SU-DHL-6 (cell line): Measurements from ENCODE around the gene MYOM3.

ENCODE experiments used
- H2AFZ ChIP-seq: fragments of 200-600 bp; sonication (generic); 2 replicates; pipeline ENCODE4 v1.6.1; 2014; ENCODE audit warnings: low read depth, mild to moderate bottlenecking, moderate library complexity, mixed read lengths, antibody characterized with exemption, low read length; ENCODE audit not compliant: severe bottlenecking
- H3F3A ChIP-seq: fragments of 200-600 bp; shearing (Covaris generic); 2 replicates; pipeline ENCODE4 v1.6.0; 2016; ENCODE audit warnings: antibody characterized with exemption, mild to moderate bottlenecking; ENCODE audit not compliant: insufficient read depth
- H3K27ac ChIP-seq: fragments of 200-600 bp; sonication (generic); 2 replicates; pipeline ENCODE4 v1.5.1; 2016; ENCODE audit warnings: low read depth, mild to moderate bottlenecking, low read length, moderate library complexity, mixed read lengths
- H3K27me3 ChIP-seq: fragments of 200-600 bp; sonication (generic), shearing (Covaris generic); 2 replicates; pipeline ENCODE4 v1.6.0; 2014; ENCODE audit warnings: mild to moderate bottlenecking, low read length
- H3K36me3 ChIP-seq: fragments of 200-600 bp; sonication (generic); 2 replicates; pipeline ENCODE4 v1.6.1; 2014; ENCODE audit warnings: mild to moderate bottlenecking, low read length, mixed read lengths
- H3K4me2 ChIP-seq: fragments of 300-600, 200-600 bp; shearing (Covaris generic), sonication (generic); 2 replicates; pipeline ENCODE4 v1.6.0; 2014; ENCODE audit warnings: low read length, low read depth, mild to moderate bottlenecking; ENCODE audit not compliant: poor library complexity, severe bottlenecking
- H3K4me3 ChIP-seq: fragments of 200-600 bp; sonication (generic); 2 replicates; pipeline ENCODE4 v1.5.1; 2014; ENCODE audit warnings: antibody characterized with exemption, low read length, mild to moderate bottlenecking, mixed read lengths; ENCODE audit not compliant: insufficient read depth, poor library complexity, severe bottlenecking
- H3K79me2 ChIP-seq: fragments of 200-600 bp; sonication (generic); 2 replicates; pipeline ENCODE4 v1.6.1; 2014; ENCODE audit warnings: mild to moderate bottlenecking, low read length, moderate library complexity; ENCODE audit not compliant: insufficient read depth
- H3K9ac ChIP-seq: fragments of 200-600 bp; sonication (generic); 2 replicates; pipeline ENCODE4 v1.7.0; 2014; ENCODE audit warnings: mild to moderate bottlenecking, low read length
- H3K9me2 ChIP-seq: fragments of 200-600 bp; sonication (generic); replicated peaks from 2 replicates; pipeline ENCODE4 v1.6.1; 2014; ENCODE audit warnings: low read length; ENCODE audit not compliant: insufficient read depth
- H3K9me3 ChIP-seq: fragments of 200-600 bp; sonication (generic); 2 replicates; pipeline ENCODE4 v1.6.1; 2014; ENCODE audit warnings: low read length, mixed read lengths; ENCODE audit not compliant: insufficient read depth
- H4K20me1 ChIP-seq: fragments of 200-600 bp; sonication (generic); 2 replicates; pipeline ENCODE4 v1.6.1; 2014; ENCODE audit warnings: low read depth, mild to moderate bottlenecking, antibody characterized with exemption, low read length, moderate library complexity, mixed read lengths
- CTCF ChIP-seq: fragments of 200-600 bp; sonication (generic); IDR thresholded peaks from one replicate; pipeline ENCODE4 v1.5.1; 2017; ENCODE audit warnings: antibody characterized with exemption, mild to moderate bottlenecking, low read length, moderate library complexity; ENCODE audit not compliant: insufficient read depth, poor library complexity, severe bottlenecking
- EZH2phosphoT487 ChIP-seq: fragments of 200-600 bp; sonication (generic), shearing (Covaris generic); conservative IDR thresholded peaks from 2 replicates; pipeline ENCODE4 v1.6.1; 2018; ENCODE audit warnings: mild to moderate bottlenecking, antibody characterized with exemption, low read length, moderate library complexity, mixed read lengths

MYOM3 gene

GRCh38 chr1:24125456-24125855 lies 13.5 kb upstream of the MYOM3 start:
- Histone ChIP-seq H3K4me3 (no peak overlapping the region), H3K79me2 (no peaks in the 10 kb centered on the region), H2AFZ (no peak overlapping the region), H3K9me3 (no peaks in the 10 kb centered on the region), H3K9me2 (no peaks in the 10 kb centered on the region), H3K27ac (no peak overlapping the region), H3F3A (no peaks in the 10 kb centered on the region), H3K36me3 (no peaks in the 10 kb centered on the region), H4K20me1 (no peaks in the 10 kb centered on the region), H3K9ac (no peak overlapping the region), H3K27me3 (no peaks in the 10 kb centered on the region), H3K4me2 (no peak overlapping the region)
- TF ChIP-seq EZH2phosphoT487, result no peak
- no peak for TF ChIP-seq CTCF

- H4K20me1 ChIP-seq, result no peaks in the 10 kb centered on the region
- no peak overlapping the region for H2AFZ ChIP-seq
- no peak overlapping the region for H3K9ac ChIP-seq
- no peak overlapping the region for H3K4me2 ChIP-seq
- no peaks in the 10 kb centered on the region for H3K79me2 ChIP-seq
- TF ChIP-seq EZH2phosphoT487 (no peak), CTCF (no peak)
- no peaks in the 10 kb centered on the region for H3K27me3 ChIP-seq
- H3K9me3 ChIP-seq, result no peaks in the 10 kb centered on the region
- no peaks in the 10 kb centered on the region for H3K9me2 ChIP-seq
- no peak overlapping the region for H3K27ac ChIP-seq
- H3F3A ChIP-seq, result no peaks in the 10 kb centered on the region
- H3K36me3 ChIP-seq, result no peaks in the 10 kb centered on the region
- no peak overlapping the region for H3K4me3 ChIP-seq
Observed at GRCh38 chr1:24124980-24125379, 13.0 kb upstream of the MYOM3 start.

- Histone ChIP-seq H3K9me2 (no peaks in the 10 kb centered on the region), H3K9me3 (no peaks in the 10 kb centered on the region), H3K4me2 (no peak overlapping the region), H3F3A (no peaks in the 10 kb centered on the region), H3K27me3 (no peaks in the 10 kb centered on the region), H3K36me3 (no peaks in the 10 kb centered on the region), H3K79me2 (no peaks in the 10 kb centered on the region), H3K4me3 (no peak overlapping the region), H4K20me1 (no peaks in the 10 kb centered on the region), H3K9ac (no peak overlapping the region), H2AFZ (no peak overlapping the region), H3K27ac (no peak overlapping the region)
- TF ChIP-seq EZH2phosphoT487 (no peak), CTCF (no peak)
Observed at GRCh38 chr1:24123611-24124010, 11.7 kb upstream of the MYOM3 start.
